HEK293 (cell line): Measurements from ENCODE around the gene FHIT.

Source experiments
- CTCF ChIA-PET: fragments of 350-600 bp; formaldehyde crosslinking; extraction: SDS; loops from one replicate; lab custom pipeline; 2021; ENCODE audit warnings: antibody characterized with exemption; lab: Yijun Ruan, JAX
- POLR2A ChIA-PET: fragments of 300-600 bp; formaldehyde crosslinking; extraction: SDS; loops from one replicate; lab custom pipeline; 2020; ENCODE audit warnings: antibody characterized with exemption, inconsistent platforms; lab: Yijun Ruan, JAX
- H3K27ac ChIP-seq: fragments of 200-500 bp; sonication (Bioruptor generic); 2 replicates; pipeline ENCODE4 v1.5.1; 2014; ENCODE audit warnings: low read depth, low read length, control low read depth, inconsistent platforms; ENCODE audit errors: extremely low read depth
- H3K36me3 ChIP-seq, 2 experiments: fragments of 200-500 bp in 1 of 2; sonication (Bioruptor generic) in 1 of 2; 1 replicate in 1 of 2; 2 replicates in 1 of 2; pipeline ENCODE4 v1.5.1; 2014 to 2017; ENCODE audit warnings: inconsistent platforms in 2 of 2, low read length in 2 of 2; ENCODE audit not compliant: control insufficient read depth in 2 of 2, insufficient read depth in 1 of 2
- H3K4me1 ChIP-seq: fragments of 200-500 bp; sonication (Bioruptor generic); 2 replicates; pipeline ENCODE4 v1.5.1; 2014; ENCODE audit warnings: mild to moderate bottlenecking, low read length, inconsistent platforms; ENCODE audit not compliant: control insufficient read depth, insufficient read depth
- H3K4me3 ChIP-seq: 2 replicates; pipeline ENCODE4 v1.5.1; 2011; ENCODE audit warnings: low read depth, mild to moderate bottlenecking, control low read depth, low read length, moderate library complexity
- H3K9me3 ChIP-seq: fragments of 200-500 bp; sonication (Bioruptor generic); 2 replicates; pipeline ENCODE4 v1.5.1; 2014; ENCODE audit warnings: low read depth, low read length, inconsistent platforms; ENCODE audit not compliant: control insufficient read depth, insufficient read depth
- GLIS2 ChIP-seq: fragments of 450-650 bp; formaldehyde crosslinking; IDR thresholded peaks from 2 replicates; pipeline ENCODE4 v1.5.1; 2016; ENCODE audit warnings: missing biosample characterization, missing genetic modification characterization
- IKZF3 ChIP-seq: fragments of 450-650 bp; IDR thresholded peaks from 2 replicates; pipeline ENCODE4 v1.5.0; 2018; ENCODE audit warnings: missing biosample characterization, mild to moderate bottlenecking, missing genetic modification characterization, moderate library complexity
- KLF1 ChIP-seq: fragments of 450-650 bp; formaldehyde crosslinking; IDR thresholded peaks from 2 replicates; pipeline ENCODE4 v1.5.1; 2016; ENCODE audit warnings: missing biosample characterization, missing genetic modification characterization
- KLF7 ChIP-seq: fragments of 450-650 bp; formaldehyde crosslinking; IDR thresholded peaks from 2 replicates; pipeline ENCODE4 v1.5.1; 2016; ENCODE audit warnings: missing biosample characterization, missing genetic modification characterization, borderline replicate concordance
- OVOL3 ChIP-seq: fragments of 450-650 bp; formaldehyde crosslinking; IDR thresholded peaks from 2 replicates; pipeline ENCODE4 v1.5.1; 2016; ENCODE audit warnings: missing biosample characterization, missing genetic modification characterization
- PATZ1 ChIP-seq: fragments of 450-650 bp; formaldehyde crosslinking; IDR thresholded peaks from 2 replicates; pipeline ENCODE4 v1.5.1; 2016; ENCODE audit warnings: missing biosample characterization, missing genetic modification characterization
- PRDM10 ChIP-seq: fragments of 450-650 bp; formaldehyde crosslinking; IDR thresholded peaks from 2 replicates; pipeline ENCODE4 v1.5.1; 2016; ENCODE audit warnings: missing biosample characterization, missing genetic modification characterization
- REST ChIP-seq: fragments of 450-650 bp; formaldehyde crosslinking; IDR thresholded peaks from 2 replicates; pipeline ENCODE4 v1.5.1; 2016; ENCODE audit warnings: missing biosample characterization, missing genetic modification characterization
- SALL2 ChIP-seq: fragments of 450-650 bp; formaldehyde crosslinking; IDR thresholded peaks from 2 replicates; pipeline ENCODE4 v1.5.0; 2017; ENCODE audit warnings: missing biosample characterization, mild to moderate bottlenecking, missing genetic modification characterization, borderline replicate concordance
- SCRT1 ChIP-seq: fragments of 450-650 bp; formaldehyde crosslinking; IDR thresholded peaks from 2 replicates; pipeline ENCODE4 v1.5.1; 2016; ENCODE audit warnings: missing biosample characterization, missing genetic modification characterization, borderline replicate concordance
- ZBTB10 ChIP-seq: fragments of 450-650 bp; formaldehyde crosslinking; IDR thresholded peaks from 2 replicates; pipeline ENCODE4 v1.5.1; 2016; ENCODE audit warnings: missing biosample characterization, missing genetic modification characterization
- ZFP3 ChIP-seq: fragments of 450-650 bp; formaldehyde crosslinking; IDR thresholded peaks from 2 replicates; pipeline ENCODE4 v1.5.1; 2016; ENCODE audit warnings: low read depth, missing biosample characterization, missing genetic modification characterization
- ZNF16 ChIP-seq: fragments of 450-650 bp; formaldehyde crosslinking; IDR thresholded peaks from 2 replicates; pipeline ENCODE4 v1.5.1; 2016; ENCODE audit warnings: low read depth, missing biosample characterization, missing genetic modification characterization
- ZNF24 ChIP-seq: fragments of 450-650 bp; formaldehyde crosslinking; IDR thresholded peaks from 2 replicates; pipeline ENCODE4 v1.5.1; 2016; ENCODE audit warnings: missing biosample characterization, missing genetic modification characterization
- ZNF366 ChIP-seq: fragments of 450-650 bp; formaldehyde crosslinking; conservative IDR thresholded peaks from 2 replicates; pipeline ENCODE4 v1.5.1; 2016; ENCODE audit warnings: missing biosample characterization, missing genetic modification characterization
- ZNF37A ChIP-seq: fragments of 450-650 bp; IDR thresholded peaks from 2 replicates; pipeline ENCODE4 v1.5.1; 2018; ENCODE audit warnings: missing biosample characterization, missing genetic modification characterization
- ZNF404 ChIP-seq: fragments of 450-650 bp; formaldehyde crosslinking; IDR thresholded peaks from 2 replicates; pipeline ENCODE4 v1.5.1; 2017; ENCODE audit warnings: missing biosample characterization, missing genetic modification characterization
- ZNF530 ChIP-seq: fragments of 450-650 bp; formaldehyde crosslinking; IDR thresholded peaks from 2 replicates; pipeline ENCODE4 v1.5.1; 2016; ENCODE audit warnings: low read depth, missing biosample characterization, missing genetic modification characterization

The FHIT gene

GRCh38 chr3:60444898-60445437, 806.3 kb downstream of the FHIT start:
- ChIA-PET POLR2A (no interaction called here), CTCF (no interaction called here)
- no peaks in the 10 kb centered on the region for H3K36me3 ChIP-seq
- H3K27ac ChIP-seq = no peak overlapping the region
- no peak overlapping the region for H3K4me3 ChIP-seq
- H3K4me1 ChIP-seq = no peaks in the 10 kb centered on the region
- H3K9me3 ChIP-seq = no peaks in the 10 kb centered on the region
- no peak for TF ChIP-seq SALL2 (tag by site-specific recombination)
- no peak for TF ChIP-seq IKZF3 (tag by site-specific recombination)
- no peak for TF ChIP-seq ZNF16 (tag by site-specific recombination)
- TF ChIP-seq ZNF24 (tag by site-specific recombination) = no peak
- TF ChIP-seq GLIS2 (tag by site-specific recombination) = no peak
- TF ChIP-seq PATZ1 (tag by site-specific recombination) = no peak
- no peak for TF ChIP-seq SCRT1 (tag by site-specific recombination)
- TF ChIP-seq ZNF37A (tag by site-specific recombination) = no peak
- TF ChIP-seq ZNF404 = no peak
- no peak for TF ChIP-seq ZNF530 (tag by site-specific recombination)
- TF ChIP-seq, all 188 proteins: peak for 0

- TF ChIP-seq ZNF366 (tag by site-specific recombination) (no peak), KLF1 (tag by site-specific recombination) (no peak), OVOL3 (tag by site-specific recombination) (no peak)
- CTCF ChIA-PET = no interaction called here
- no peaks in the 10 kb centered on the region for H3K36me3 ChIP-seq
- POLR2A ChIA-PET = no interaction called here
- no peak overlapping the region for H3K27ac ChIP-seq
- H3K4me1 ChIP-seq = no peaks in the 10 kb centered on the region
- no peak overlapping the region for H3K4me3 ChIP-seq
- no peaks in the 10 kb centered on the region for H3K9me3 ChIP-seq
Measured at GRCh38 chr3:60440869-60441268, 810.4 kb downstream of the FHIT start.

GRCh38 chr3:60435941-60436650, 815.2 kb downstream of the FHIT start:
- H3K27ac ChIP-seq = no peak overlapping the region
- no peaks in the 10 kb centered on the region for H3K4me1 ChIP-seq
- no peak overlapping the region for H3K4me3 ChIP-seq
- ChIA-PET CTCF (no interaction called here), POLR2A (no interaction called here)
- no peaks in the 10 kb centered on the region for H3K36me3 ChIP-seq
- H3K9me3 ChIP-seq = no peaks in the 10 kb centered on the region
- no peak for TF ChIP-seq PRDM10 (tag by site-specific recombination)
- TF ChIP-seq ZBTB10 (tag by site-specific recombination) = no peak
- TF ChIP-seq KLF7 (tag by site-specific recombination) = no peak
- peak; percentile 53 for TF ChIP-seq REST
- TF ChIP-seq ZFP3 = no peak
